GM20431 (cell line): ENCODE measurements around the gene GRK5.

Source experiments
- in situ Hi-C: fragments of 300-500 bp; cut with MseI, MboI; formaldehyde crosslinking; loops from one replicate; pipeline ENCODE4 v1.15.0; 2020; ENCODE audit warnings: low sequenced_read_pairs; ENCODE audit not compliant: unreplicated experiment

Gene GRK5

DNA sequence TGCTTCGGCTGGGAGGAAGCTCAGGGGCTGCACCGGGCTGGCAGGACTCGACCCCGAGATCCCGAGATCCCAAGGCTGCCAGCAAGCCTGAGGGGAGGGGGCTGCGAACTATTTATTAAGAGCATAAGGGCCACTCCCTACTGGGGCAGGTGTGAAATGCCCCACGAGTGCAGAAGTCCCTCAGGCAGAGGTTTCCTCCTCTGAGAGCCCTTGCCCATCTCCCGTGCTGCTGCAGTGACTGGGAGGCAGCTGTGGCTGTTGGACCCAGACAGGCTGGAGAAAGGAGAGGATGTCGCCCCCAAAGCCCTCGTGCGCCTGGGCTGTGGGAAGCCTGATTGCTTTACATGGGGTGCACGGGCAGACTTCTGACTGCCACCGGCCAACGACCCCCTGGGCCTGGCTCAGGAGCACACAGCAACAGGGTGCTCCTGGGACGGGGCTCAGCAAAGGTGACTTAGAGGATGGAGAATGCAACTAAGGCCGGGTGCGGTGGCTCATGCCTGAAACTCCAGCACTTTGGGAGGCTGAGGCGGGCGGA, 295.3 kb downstream of the GRK5 start:
- in situ Hi-C loops = no loop called here

DNA sequence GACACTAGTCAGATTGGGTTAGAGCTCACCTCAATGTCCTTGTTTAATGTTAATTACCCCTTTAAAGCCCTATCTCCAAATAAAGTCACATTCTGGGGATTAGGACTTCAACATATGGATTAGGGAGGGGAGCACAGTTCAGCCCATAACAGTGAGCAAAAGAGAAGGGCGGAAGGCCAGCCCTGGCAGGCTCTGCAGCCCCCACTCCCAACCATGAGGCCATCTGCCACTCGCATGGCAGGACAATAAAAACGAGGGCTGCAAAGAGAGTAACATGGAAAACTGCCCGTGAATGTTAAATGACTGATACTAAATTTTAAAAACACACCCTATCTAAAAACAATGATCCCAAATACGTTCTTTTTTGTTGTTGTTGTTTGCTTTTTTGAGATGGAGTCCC, 296.4 kb downstream of the GRK5 start:
- in situ Hi-C loops = no loop called here

DNA sequence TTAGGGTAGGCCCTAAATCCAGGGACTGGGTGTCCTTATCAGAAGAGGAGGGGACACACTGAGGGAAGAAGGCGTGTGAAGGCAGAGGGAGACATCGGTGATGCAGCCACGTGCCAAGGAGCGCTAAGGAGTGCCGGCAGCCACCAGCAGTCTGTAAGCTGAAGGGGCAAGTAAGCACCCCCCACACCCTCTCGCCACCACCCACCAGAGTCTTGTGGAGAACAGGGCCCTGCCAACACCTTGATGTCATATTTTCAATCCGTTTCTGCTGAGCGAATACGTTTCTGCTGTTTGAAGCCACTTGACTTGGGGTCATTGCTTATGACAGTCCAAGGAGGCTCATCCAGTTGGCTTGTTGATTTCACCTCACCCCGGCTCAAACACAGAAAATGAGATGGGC, 297.3 kb downstream of the GRK5 start:
- in situ Hi-C loops = no loop called here

DNA sequence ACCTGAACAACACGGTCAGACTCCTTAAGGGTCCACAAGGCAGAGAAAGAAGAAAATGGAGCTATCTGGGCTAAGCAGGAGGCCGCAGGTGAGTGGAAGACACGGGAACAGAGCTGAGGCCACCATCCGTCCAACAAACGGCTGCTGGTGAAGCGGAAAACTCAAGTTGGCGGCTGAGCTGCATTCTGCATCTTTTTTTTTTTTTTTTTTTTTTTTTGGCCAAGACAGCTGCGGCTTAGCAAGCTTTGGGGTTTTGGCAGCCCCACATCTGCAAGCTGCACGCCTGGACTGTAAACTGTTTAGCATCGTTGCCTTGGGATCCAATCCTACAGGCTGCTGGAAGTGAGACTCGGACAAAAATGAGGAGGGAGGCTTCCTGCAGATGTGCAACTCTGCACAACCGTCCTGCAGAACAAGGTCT, 297.8 kb downstream of the GRK5 start:
- in situ Hi-C loops = no loop called here
